Endothelial cell of umbilical vein (primary cell): ENCODE measurements around the gene VPS37D. TPM values are rescaled to one million over a fixed set of nuclear protein-coding genes. Genes with fewer than 3 reads are reported as not detected.

Experiments
- BruUV-seq: library from RNA; stranded (reverse); fragments of 400-500 nt; replicated peaks from 2 replicates; lab custom pipeline; 2021; lab: Mats Ljungman, UMichigan
- CTCF ChIA-PET: fragments of 300-600, 350-600 bp; sonication (Branson Sonifier 250); formaldehyde crosslinking; loops from one replicate; lab custom pipeline; 2021; ENCODE audit warnings: antibody characterized with exemption, inconsistent platforms; lab: Charles Lee
- POLR2A ChIA-PET: fragments of 300-600, 350-600 bp; sonication (Branson Sonifier 250); formaldehyde crosslinking; loops from one replicate; lab custom pipeline; 2021; ENCODE audit warnings: antibody characterized with exemption, inconsistent platforms; lab: Charles Lee
- DNase-seq: peaks from one replicate; pipeline ENCODE4 v3.0.0-alpha.2; 2011; ENCODE audit warnings: low read depth, low spot score
- FAIRE-seq: peaks from 2 replicates; lab custom pipeline; 2011; peaks lifted over from hg19 to GRCh38; lab: Jason Lieb, UNC
- H2AFZ ChIP-seq: 2 replicates; pipeline ENCODE4 v1.6.0; 2012; ENCODE audit warnings: low read depth, low read length, control low read depth, inconsistent platforms
- H3K27ac ChIP-seq: 2 replicates; pipeline ENCODE4 v1.5.1; 2011; ENCODE audit warnings: low read depth, mild to moderate bottlenecking, control low read depth, low read length, moderate library complexity; ENCODE audit not compliant: insufficient read depth
- H3K27me3 ChIP-seq, 2 experiments: 2 replicates each; pipeline versions ENCODE4 v1.6.0 to v1.6.1; 2011; ENCODE audit warnings: low read length in 2 of 2, mixed read lengths in 1 of 2; ENCODE audit not compliant: control insufficient read depth in 2 of 2, insufficient read depth in 2 of 2
- H3K36me3 ChIP-seq, 2 experiments: 2 replicates in 1 of 2; 3 replicates in 1 of 2; pipeline ENCODE4 v1.5.1; 2011; ENCODE audit warnings: low read length in 2 of 2, mild to moderate bottlenecking in 1 of 2, moderate library complexity in 1 of 2; ENCODE audit not compliant: control insufficient read depth in 2 of 2, insufficient read depth in 2 of 2; ENCODE audit errors: extremely low read depth in 1 of 2
- H3K4me1 ChIP-seq: 3 replicates; pipeline ENCODE4 v1.5.1; 2011; ENCODE audit warnings: mild to moderate bottlenecking, low read length; ENCODE audit not compliant: control insufficient read depth, insufficient read depth; ENCODE audit errors: extremely low read depth
- H3K4me2 ChIP-seq: 2 replicates; pipeline ENCODE4 v1.6.1; 2011; ENCODE audit warnings: low read length, control low read depth, mixed read lengths; ENCODE audit not compliant: insufficient read depth
- H3K4me3 ChIP-seq, 3 experiments: fragments of 200-600 bp in 1 of 3; sonication (generic), shearing (Covaris generic) in 1 of 3; replicated peaks in 1 of 3; 2 replicates each; pipeline ENCODE4 v1.5.1; 2011 to 2016; ENCODE audit warnings: control low read depth in 3 of 3, low read length in 3 of 3, mild to moderate bottlenecking in 2 of 3, inconsistent platforms in 1 of 3, low read depth in 1 of 3, moderate library complexity in 1 of 3; ENCODE audit not compliant: insufficient read depth in 1 of 3
- H3K79me2 ChIP-seq: 2 replicates; pipeline ENCODE4 v1.6.0; 2012; ENCODE audit warnings: low read length, inconsistent platforms; ENCODE audit not compliant: control insufficient read depth, insufficient read depth
- H3K9ac ChIP-seq: replicated peaks from 2 replicates; pipeline ENCODE3; 2011; ENCODE audit warnings: low read length, control low read depth; ENCODE audit not compliant: insufficient read depth; ENCODE audit errors: extremely low read depth
- H3K9me1 ChIP-seq: replicated peaks from 3 replicates; pipeline ENCODE4 v1.6.0; 2011; ENCODE audit warnings: mild to moderate bottlenecking, low read length; ENCODE audit not compliant: control insufficient read depth, insufficient read depth; ENCODE audit errors: extremely low read depth
- H3K9me3 ChIP-seq: replicated peaks from 2 replicates; pipeline ENCODE4 v1.5.1; 2012; ENCODE audit warnings: low read length, inconsistent platforms; ENCODE audit not compliant: control insufficient read depth, insufficient read depth
- H4K20me1 ChIP-seq: replicated peaks from 2 replicates; pipeline ENCODE3; 2011; ENCODE audit warnings: mild to moderate bottlenecking, low read length; ENCODE audit not compliant: control insufficient read depth, insufficient read depth; ENCODE audit errors: extremely low read depth
- EZH2 ChIP-seq: IDR thresholded peaks from 2 replicates; pipeline ENCODE4 v1.6.1; 2012; ENCODE audit warnings: borderline replicate concordance, low read depth, mild to moderate bottlenecking, moderate library complexity, low read length, inconsistent platforms; ENCODE audit not compliant: severe bottlenecking
- FOS ChIP-seq: IDR thresholded peaks from 2 replicates; pipeline ENCODE4 v1.6.1; 2011; ENCODE audit warnings: mild to moderate bottlenecking, low read length, moderate library complexity, borderline replicate concordance; ENCODE audit not compliant: insufficient read depth
- GATA2 ChIP-seq: IDR thresholded peaks from 2 replicates; pipeline ENCODE4 v1.7.0; 2011; ENCODE audit warnings: low read depth, mild to moderate bottlenecking, moderate library complexity, mixed read lengths, low read length; ENCODE audit not compliant: insufficient read length, insufficient read depth
- JUN ChIP-seq: IDR thresholded peaks from 2 replicates; pipeline ENCODE4 v1.6.1; 2011; ENCODE audit warnings: borderline replicate concordance, low read depth; ENCODE audit not compliant: insufficient read length, insufficient read depth
- MYC ChIP-seq: IDR thresholded peaks from one replicate; pipeline ENCODE4 v1.6.1; 2011; ENCODE audit warnings: mild to moderate bottlenecking, low read depth, low read length
- POLR2A ChIP-seq: IDR thresholded peaks from 2 replicates; pipeline ENCODE4 v1.6.1; 2012; ENCODE audit warnings: low read depth, mild to moderate bottlenecking, control low read depth, low read length
- POLR2AphosphoS5 ChIP-seq: IDR thresholded peaks from 2 replicates; pipeline ENCODE4 v1.6.1; 2012; ENCODE audit warnings: low read depth, mild to moderate bottlenecking, control low read depth, low read length, moderate library complexity; ENCODE audit not compliant: insufficient read depth
- dilution Hi-C: fragments of 300-500 bp; cut with MboI; formaldehyde crosslinking; loops from one replicate; pipeline ENCODE4 v1.15.0; 2019; ENCODE audit warnings: low sequenced_read_pairs; ENCODE audit not compliant: extremely low pct_ligation_motif_present
- intact Hi-C: fragments of 100-400 bp; cut with micrococcal nuclease; formaldehyde crosslinking; loops from one replicate; pipeline ENCODE4 v1.10.0; 2022
- polyA plus RNA-seq, 4 experiments: library from polyadenylated mRNA; depleted of rRNA in 3 of 4; stranded (reverse) in 3 of 4; unstranded in 1 of 4; fragments of >200 nt; gene quantifications; 2 replicates each; pipeline versions ENCODE4 v1.2.1 to v1.2.3, GENCODE V29; 2011 to 2012; ENCODE audit warnings: missing spikeins in 1 of 4
- total RNA-seq: library from RNA; stranded (reverse); gene quantifications from 2 replicates; pipeline ENCODE4 v1.2.3, GENCODE V29; 2021
- TF ChIP-seq, protein P1 (sequence below): IDR thresholded peaks from 2 replicates; pipeline ENCODE4 v1.6.1; 2011; ENCODE audit not compliant: insufficient read depth, insufficient read length
- TF ChIP-seq, protein P2 (sequence below), 2 donors: IDR thresholded peaks; 1 replicate in 1 of 2; 2 replicates in 1 of 2; pipeline ENCODE4 v1.5.1; 2011; ENCODE audit warnings: low read length in 2 of 2, mild to moderate bottlenecking in 2 of 2, moderate library complexity in 2 of 2, control low read depth in 1 of 2, inconsistent platforms in 1 of 2, low read depth in 1 of 2; ENCODE audit not compliant: insufficient read depth in 1 of 2; ENCODE audit errors: extremely low read depth in 1 of 2

VPS37D gene
- total and polyA plus RNA-seq, 2 donors (not counting 3 experiments of a cell fraction or from before 2014, with no cell fraction given) = 2.0 to 2.1 TPM

DNA sequence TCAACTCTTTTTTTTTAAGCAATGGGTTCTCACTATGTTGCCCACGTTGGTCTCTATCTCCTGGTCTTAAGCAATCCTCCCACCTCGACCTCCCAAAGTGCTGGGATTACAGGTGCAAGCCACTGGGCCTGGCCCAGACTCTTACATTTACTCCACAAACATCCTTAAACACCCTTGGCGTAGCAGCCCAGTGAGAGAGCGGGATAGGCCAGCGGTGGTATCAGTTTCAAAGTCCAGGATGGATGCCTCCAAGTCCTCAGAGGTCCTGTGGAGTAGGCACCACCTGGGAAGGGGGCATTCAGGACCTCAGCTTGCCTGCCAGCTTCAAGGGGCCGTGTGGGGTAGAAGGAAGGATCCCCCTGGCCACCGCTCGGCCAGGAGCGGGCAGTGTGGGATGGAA, 18.1 kb upstream of the VPS37D start:
- peaks cover 36 to 45% of the 10 kb centered on the region in 2 experiments for H3K27me3 ChIP-seq
- H3K9me3 ChIP-seq = no peaks in the 10 kb centered on the region
- H3K9me1 ChIP-seq = no peaks in the 10 kb centered on the region
- H3K9ac ChIP-seq = no peak overlapping the region
- BruUV-seq = no TSS peak
- H3K27ac ChIP-seq = no peak overlapping the region
- peaks cover 4% of the 10 kb centered on the region for H3K4me1 ChIP-seq
- H3K36me3 ChIP-seq = no peaks in the 10 kb centered on the region
- dilution Hi-C loops (no loop called here), intact Hi-C loops (no loop called here)
- CTCF ChIA-PET = interaction anchor here (0.5 to 0.7 kb wide), 2 partner anchors 21 to 338 kb away, joined by 3 read pairs; no protein-coding TSS in a partner anchor
- H3K4me3 ChIP-seq = no peak overlapping the region
- no peak overlapping the region for H2AFZ ChIP-seq
- no peak for DNase-seq
- no peak for TF ChIP-seq MYC
- TF ChIP-seq POLR2A = no peak
- TF ChIP-seq, protein P1, sequence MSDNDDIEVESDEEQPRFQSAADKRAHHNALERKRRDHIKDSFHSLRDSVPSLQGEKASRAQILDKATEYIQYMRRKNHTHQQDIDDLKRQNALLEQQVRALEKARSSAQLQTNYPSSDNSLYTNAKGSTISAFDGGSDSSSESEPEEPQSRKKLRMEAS = no peak
- TF ChIP-seq, protein P2, sequence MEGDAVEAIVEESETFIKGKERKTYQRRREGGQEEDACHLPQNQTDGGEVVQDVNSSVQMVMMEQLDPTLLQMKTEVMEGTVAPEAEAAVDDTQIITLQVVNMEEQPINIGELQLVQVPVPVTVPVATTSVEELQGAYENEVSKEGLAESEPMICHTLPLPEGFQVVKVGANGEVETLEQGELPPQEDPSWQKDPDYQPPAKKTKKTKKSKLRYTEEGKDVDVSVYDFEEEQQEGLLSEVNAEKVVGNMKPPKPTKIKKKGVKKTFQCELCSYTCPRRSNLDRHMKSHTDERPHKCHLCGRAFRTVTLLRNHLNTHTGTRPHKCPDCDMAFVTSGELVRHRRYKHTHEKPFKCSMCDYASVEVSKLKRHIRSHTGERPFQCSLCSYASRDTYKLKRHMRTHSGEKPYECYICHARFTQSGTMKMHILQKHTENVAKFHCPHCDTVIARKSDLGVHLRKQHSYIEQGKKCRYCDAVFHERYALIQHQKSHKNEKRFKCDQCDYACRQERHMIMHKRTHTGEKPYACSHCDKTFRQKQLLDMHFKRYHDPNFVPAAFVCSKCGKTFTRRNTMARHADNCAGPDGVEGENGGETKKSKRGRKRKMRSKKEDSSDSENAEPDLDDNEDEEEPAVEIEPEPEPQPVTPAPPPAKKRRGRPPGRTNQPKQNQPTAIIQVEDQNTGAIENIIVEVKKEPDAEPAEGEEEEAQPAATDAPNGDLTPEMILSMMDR (IDR thresholded peaks at IDR 0.05; ENCODE audit: extremely low read depth in 1 of 2, insufficient read depth in 1 of 2, low read depth in 1 of 2, low read length in 2 of 2) = no peak
- no peak for TF ChIP-seq JUN
- no peak for TF ChIP-seq POLR2AphosphoS5
- TF ChIP-seq GATA2 = no peak
- no peak for TF ChIP-seq FOS
- no peak for TF ChIP-seq EZH2
- no peaks in the 10 kb centered on the region for H3K79me2 ChIP-seq
- H4K20me1 ChIP-seq = no peaks in the 10 kb centered on the region
- POLR2A ChIA-PET = no interaction called here
- FAIRE-seq = no peak
- no peak overlapping the region for H3K4me2 ChIP-seq
